ENCODE data around the gene MGST3.
"Not testable (repeated sequence)": the region's sequence is repeated elsewhere in the genome, so short reads cannot be mapped to it uniquely, and the experiment has no call there.

MGST3 gene

DNA sequence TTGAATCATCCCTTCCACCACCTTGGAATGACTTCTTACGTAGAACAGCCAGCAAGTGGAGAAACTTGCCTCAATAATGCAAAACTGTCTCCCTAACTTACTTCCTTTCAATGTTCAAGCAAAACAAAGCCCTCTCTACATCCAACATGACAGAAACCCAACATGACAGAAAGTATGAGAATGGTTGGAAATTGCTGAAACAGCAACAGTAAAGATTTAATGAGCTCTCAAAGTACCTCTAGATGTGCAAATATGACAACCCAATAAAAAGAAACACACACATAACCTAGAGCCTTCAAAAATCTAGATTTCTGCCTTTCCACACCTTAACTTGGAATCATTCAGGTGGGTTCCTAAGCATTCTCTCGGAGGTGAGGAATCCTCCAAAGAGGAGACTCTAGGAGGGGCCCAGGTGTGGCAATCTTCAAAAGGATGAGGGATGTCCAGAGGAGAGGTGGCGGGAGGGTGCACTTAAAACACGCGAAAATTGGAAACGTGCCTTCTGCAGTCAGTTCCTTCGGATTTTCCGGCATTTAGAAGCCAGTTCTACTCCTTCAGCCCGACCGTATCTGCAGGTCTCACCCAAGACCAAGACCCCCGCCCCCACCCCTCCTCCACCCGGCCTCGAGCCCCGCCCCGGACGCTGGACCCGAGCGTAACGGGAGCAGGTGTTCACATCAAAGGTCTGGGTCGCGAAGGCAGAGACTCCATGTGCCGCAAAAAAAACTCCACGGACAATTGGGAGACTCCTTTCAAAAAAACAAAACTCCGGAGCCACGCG is 996 bp upstream of the MGST3 start:
- no peak for DNase-seq

DNA sequence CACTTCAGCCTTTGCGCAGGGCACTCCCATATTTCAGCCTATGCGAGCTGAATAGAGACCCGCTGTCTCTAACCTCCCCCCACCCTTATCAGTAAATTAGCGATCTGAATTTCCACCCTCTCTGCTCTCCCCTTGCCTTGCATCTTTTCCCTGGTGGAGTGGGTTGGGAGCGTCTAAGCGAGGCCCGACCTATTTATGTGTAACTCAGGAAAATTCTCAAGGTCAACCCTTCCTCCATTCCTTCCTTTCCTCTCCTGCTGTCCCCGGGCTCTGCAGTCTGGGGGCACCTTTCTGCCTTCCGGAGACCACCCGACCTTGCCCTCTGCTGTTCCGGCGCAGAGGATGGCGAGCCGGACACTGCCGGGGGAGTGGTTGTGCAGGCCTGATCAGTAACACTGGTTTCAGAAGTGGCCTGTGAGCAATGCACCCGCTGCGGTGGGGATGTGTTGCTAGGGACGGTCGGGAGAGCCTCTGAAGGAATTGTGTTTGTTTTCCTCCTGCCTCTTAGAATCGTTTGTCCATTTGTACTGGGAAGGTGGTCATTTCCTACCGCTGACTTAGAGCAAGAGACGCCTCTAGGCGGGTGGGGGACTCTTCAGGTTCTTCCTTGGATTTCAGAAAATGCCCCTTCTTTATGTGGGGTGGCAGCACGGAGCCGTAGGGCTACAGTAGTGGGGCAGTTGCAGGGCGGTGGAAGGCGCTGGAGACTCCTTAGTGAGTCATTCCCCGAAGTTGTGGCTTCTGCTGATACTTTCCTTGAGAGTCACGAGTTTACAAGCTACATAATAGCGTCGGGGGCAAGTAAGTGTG is 513 bp downstream of the MGST3 start:
- peak; percentile 62 for DNase-seq

DNA sequence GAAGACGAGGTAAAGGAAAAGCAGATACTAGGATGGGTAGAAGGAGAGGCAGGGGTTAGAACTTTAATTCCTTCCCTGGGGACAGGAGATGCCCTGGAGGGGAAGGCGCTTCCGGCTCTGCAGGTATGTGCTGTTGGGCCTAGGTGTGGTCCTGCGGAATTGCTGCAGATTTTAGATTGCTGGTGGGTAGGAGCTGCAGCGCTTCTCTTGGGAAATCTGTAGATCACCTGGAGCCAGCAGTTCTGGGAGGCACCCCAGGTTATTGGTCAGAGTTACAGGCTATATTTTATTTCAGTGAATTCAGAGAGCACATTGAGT is 1.1 kb downstream of the MGST3 start:
- no peak for DNase-seq

DNA sequence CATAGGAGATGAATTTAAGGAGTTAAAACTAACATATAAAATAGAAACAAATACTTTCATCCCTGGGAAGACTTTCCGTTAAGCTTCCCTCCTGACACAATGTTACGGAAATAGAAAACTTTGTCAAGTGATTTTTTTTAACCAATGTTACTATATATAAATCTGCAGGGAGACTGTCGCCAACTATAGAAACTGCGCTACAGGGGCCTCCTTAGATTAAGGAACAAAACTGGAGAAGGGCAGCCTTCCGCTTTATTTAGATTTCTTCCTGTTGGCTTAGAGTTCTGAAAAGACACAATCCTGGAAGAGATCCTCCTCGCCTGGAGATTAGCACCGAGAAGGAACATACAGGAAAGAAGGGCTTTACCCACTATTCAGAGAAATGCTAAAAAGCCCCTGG is 1.5 kb downstream of the MGST3 start:
- DNase-seq = peak; percentile 21

DNA sequence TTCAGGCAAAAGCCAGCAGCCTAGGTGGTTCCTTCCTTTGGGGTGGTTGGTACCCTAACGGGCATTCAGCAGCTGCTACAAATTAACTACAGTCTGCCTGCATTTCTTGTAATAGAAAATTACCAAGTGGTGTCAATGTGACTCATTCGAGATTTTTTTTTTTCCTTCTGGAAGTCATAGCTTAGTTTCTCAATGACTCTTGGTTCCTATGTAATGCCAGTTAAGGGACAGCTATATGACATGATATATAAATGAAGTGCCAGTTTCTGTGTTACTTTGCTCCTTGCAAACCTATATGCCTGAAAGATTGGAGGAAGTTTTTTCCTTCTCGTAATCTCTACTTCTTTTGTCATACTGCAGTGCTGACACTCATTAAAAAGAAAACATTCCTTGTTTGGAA is 2.6 kb downstream of the MGST3 start:
- DNase-seq = no peak

DNA sequence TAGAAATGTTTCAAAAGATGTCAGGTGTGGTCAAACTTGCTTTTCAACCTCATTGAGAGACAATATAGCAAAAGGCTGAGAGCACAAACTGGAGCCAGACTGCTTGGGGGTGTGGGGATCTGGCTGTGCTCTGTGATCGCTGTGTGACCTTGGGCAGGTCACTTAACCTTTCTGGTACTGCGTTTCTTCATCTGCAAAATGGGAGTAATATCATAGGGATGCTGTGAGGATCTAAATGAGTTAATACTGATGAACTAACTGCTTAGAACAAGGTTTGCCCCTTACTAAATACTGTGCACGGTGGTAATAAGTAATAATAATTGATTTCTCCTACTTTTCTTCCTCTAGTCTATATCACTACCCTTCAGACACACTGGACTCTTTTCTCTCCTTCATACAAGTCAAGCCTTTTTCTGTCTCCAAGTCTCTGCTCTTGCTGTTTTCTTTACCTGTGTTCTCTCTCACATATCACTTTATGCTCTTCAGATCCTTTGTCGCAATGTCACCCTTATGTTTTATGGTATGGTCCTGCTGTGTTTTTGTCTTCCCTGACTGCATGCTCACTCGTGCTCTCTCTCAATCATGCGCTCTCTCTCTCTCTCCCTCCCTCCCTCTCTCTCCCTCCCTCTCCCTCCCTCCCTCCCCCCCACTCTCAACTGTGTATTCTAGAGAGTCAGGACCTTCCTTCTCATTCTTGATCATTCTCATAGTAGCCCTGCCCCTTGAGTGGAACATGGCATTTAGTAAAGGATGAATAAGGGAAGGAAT is 3.3 kb downstream of the MGST3 start:
- DNase-seq = no peak

DNA sequence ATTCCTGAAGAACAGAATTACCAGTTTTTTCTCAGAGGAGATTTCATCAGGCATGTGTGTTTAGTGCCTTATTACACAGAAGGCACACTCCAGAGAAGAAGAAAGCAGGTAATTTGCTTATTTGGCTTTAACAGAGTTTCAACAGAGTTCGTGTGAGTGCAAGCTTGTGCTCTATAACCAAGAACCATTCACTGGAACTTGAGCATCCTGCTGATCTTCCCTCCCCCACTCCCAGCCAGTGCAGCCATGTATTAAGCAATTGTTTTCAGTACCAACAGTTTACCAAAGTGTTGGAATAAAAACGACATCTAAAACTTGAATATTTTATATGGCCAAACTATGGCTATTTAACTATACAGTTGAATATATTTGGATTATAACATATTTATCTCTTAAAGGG is 4.3 kb downstream of the MGST3 start:
- DNase-seq = no peak

DNA sequence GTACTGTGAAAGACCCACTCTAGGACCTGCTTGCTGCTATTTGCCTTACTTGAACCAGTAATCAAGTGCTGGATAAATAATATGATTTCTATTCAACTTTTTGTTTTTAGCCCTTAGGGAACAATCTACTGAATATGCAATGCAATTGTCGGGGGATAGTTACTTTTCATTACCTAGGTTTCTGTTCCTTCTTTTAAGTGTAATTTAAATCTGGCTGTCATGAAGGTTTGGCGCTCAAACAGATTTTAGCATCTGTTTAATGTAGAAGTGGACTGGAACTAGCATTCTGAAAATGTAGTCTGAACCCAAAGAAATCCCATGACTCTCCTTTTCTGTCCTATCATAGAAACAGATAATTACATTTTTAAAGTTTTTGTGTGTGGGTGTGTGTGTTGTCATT is 4.8 kb downstream of the MGST3 start:
- no peak for DNase-seq

DNA sequence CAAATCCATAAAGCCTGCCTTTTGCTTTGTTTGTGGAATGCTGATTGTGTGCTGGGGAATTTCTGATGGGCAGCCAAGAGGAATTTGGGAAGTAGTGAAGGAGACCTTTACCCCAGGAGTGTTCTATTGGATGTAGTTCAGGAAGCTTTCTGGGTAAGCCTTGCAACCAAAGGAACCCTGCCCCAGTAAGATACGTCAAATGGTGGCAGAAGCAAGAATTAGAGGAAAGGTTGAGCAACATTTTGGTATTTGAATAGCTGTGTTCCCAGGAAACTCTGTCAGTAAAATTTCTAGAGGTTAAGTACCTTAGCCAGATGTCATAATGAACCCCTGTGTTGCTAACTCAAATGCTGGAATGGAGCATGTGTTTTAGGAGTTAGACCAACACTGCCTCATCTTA is 6.4 kb downstream of the MGST3 start:
- DNase-seq = no peak

DNA sequence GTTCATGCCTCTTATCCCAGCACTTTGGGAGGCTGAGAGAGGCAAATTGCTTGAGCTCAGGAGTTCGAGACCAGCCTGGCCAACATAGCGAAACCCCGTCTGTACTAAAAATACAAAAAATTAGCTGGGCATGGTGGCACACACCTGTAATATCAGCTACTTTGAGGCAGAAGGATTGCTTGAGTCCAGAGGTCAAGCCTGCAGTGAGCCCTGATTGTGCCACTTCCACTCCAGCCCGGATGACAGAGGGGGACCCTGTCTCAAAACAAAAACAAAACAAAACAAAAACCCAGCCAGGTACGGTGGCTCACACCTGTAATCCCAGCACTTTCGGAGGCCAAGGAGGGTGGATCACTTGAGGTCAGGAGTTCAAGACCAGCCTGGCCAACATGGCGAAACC is 7.2 kb downstream of the MGST3 start:
- DNase-seq = not testable (repeated sequence)

DNA sequence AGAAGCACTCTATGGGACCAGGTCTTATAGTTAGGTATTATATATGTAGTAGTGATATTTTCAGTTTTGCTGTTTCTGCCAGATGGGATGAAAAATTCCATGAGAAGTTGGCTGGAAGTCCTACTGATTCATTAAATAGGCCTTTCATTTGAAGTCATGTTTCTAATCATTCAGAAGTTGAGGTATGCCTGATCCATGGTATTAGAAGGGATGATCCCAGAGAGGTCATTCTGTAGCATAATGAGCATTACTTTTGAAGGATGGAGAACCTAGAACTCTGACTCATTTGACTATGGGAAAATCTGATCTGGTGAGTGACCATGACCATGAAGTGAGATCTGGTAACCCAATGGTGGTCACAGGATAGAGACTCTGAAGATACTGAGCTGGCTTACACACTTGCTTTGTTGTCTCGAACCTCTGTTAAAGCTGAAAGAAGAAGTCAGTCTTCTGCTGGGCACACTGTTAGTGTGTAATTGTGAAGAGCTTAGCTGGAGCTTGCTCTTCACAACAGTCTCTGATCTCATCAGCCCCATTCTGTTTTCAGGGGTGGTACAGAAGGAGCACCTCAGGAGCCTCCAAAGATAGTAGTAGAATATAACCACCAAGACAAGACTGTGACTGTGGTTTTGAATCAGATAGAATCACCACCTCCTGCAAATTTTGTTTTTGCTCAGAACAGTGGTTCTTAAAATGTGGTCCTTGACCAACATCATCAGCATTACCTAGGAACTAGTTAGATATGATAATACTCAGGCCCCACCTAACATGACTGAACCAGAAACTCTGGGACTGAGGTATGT is 9.0 kb downstream of the MGST3 start:
- DNase-seq = no peak

DNA sequence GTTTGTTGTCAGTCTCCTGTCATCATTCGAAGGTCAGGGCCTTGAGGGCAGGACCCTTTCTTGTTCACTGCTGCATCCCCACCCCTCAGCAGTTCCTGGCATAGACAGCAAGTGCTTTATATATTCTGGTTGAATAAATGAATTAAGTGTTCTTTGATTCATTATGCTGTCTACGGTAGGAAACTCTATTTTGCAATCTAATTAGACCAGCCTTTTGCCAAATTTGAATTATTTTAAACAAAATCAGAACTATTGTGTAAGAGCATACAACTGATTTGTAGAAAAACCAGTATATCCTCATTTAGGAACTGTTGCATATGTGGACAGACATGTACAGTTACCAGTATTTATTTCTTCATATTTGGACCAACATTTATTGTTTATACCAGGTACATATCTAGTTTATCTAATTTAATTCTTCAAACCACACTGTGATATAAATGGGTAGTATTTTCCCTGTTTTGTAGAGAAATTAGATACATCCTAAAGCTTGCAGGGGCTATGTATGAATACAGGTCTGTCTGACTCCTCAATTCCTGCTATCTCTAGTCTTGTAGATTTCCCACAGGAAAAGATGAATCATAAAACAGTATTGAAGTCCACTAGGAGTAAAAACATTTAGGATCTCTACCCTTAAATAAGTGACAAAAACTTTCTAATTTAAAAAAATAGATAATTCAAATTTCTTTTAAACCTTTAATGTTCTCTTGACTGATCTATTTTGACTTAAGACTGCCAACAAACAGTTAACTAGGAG is 10.4 kb downstream of the MGST3 start:
- no peak for DNase-seq

DNA sequence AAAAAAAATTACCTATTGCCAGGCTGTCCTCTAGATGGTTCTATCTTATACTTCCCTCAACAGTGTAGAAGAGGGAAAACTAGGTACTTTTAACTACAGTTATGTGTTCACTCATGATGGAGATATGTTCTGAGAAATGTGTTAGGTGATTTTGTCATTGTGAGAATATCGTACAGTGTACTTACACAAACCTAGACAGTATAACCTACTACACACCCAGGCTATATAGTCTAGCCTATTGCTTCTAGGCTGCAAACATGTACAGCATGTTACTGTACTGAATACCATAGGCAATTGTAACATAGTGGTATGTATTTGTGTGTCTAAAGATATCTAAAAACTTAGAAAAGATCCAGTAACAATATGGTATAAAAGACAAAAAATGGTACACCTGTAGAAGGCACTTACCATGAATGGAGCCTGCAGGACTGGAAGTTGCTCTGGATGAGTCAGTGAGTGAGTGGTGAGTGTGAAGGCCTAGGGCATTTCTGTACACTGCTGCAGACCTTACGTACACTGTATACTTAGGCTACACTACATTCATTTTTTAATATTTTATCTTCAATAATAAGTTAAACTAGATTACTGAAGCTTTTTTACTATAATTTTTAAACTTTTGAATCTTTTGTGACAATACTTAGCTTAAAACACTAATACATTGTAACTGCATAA is 13.2 kb downstream of the MGST3 start:
- no peak for DNase-seq

DNA sequence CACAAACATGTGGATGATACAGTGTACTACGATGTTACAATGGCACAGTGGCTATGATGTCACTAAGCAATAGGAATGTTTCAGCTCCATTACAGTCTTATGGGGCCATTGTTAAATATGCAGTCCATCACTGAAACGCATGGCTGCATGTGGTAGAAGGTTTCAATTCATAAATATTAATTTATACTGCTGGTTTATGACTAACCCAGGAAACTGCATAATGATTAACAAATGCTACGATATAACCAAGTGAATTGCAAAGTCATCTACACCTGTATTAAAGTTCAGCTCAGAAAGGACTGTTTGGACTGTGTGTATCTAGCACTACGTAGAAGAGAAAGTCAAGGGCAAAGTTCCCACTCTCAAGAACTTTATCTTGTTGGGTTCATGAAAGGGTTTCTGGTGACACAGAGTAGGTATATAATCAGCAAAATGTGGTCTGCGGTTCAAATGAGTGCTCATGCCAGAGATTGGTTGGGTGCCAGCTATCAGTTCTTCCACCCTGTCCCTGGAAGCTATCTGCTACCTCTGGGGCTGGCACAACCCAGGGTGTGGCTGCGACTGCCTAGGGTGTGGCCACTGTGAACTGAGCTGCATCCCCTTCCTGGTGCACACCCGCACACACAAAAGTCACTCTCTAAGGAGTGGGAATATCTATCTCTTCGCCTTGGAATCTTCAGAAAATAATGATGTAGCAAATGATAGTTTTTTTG is 14.8 kb downstream of the MGST3 start:
- peak; percentile 36 for DNase-seq

DNA sequence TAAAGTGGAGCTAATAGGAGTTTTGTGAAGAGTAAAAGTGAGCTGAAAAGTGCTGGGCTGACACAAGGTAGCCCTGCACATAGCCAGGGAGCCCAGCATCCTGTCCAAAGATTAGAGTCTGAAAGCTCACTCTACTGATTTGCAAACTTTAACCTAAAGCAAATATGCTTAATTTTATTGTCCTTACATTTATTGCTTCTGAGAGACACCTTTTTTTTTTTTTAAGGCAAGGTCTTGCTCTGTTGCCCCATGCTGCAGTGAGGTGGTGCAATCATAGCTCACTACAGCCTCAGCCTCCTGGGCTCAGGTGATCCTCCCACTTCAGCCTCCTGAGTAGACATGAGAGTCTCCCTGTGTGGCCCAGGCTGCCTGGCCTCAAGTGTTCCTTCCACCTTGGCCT is 16.5 kb downstream of the MGST3 start:
- DNase-seq = no peak

DNA sequence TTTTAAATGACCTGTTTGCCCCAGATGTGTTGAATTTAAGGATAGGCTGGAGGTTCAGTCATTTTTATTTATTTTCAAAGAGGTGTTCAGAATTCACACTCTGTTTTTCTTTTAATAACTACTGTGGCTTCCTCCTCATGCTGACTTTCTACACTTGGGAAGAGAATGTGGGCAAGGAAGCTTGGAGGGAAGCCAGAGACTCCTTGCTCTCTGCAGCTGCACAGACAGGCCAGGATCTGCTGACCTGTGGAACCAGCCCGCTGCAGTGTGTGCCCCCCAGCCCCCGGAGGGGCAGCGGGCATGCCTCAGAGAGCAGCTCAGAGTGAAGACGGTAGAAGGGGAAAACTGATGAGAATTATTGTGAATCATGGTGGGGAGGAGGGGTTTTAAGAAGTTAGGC is 16.9 kb downstream of the MGST3 start:
- no peak for DNase-seq

DNA sequence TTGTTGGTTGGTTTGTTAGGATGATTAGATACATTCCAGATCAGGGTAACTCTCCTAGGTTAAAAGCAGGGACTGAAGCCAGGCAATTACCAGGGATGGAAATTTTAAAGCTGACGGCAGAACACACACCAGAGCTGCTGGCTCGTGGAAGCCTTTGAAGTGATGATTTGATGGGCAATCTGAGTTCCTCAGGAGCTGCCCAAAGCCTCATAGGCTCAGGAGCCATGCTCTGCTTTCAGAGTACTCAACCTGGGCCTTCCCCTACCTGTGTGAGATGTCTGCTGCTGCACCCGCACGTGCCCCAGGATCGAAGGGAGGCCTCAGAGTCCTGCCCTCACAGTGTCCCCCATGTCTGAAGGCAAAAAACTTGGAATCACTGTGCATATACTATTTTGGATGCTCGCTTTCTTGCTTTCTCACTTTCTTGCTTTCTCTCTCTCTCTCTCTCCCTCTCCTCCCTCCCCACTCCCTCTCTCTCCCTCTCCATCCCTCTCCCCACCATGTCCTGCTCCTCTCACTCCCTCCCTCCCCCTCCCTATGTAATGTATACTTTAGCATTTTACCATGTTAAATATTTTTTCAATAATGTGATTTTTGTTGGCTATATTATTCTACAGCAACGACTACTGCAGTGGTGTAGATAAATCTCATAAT is 18.0 kb downstream of the MGST3 start:
- no peak for DNase-seq

DNA sequence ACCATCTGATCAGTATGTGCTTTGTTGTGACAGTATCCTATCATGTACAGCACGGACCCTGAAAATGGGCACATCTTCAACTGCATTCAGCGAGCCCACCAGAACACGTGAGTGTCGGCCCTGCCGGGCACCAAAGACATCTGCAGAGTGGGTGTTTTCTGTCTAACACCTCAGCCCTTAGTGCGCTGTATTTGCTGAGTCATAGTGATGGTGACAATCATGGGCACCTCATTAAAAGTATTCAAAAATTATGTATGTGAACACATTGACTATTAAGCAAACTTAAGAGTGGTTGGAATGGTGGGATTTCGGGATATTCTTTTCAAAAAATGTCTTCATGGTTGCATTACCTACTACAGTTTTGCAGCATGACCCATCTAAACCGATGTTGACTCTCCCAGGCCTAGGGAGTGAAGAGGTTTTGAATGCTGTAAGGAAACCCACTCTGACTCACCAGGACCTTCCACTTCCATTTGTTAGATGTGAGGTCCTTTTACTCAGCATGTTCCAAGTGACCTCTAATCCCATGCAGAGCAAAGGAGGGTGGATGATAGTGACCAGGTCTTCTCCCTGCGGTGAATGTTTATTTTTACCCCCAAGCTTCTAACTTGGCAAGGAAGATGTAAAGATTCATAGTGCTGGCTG is 20.1 kb downstream of the MGST3 start:
- DNase-seq = no peak

DNA sequence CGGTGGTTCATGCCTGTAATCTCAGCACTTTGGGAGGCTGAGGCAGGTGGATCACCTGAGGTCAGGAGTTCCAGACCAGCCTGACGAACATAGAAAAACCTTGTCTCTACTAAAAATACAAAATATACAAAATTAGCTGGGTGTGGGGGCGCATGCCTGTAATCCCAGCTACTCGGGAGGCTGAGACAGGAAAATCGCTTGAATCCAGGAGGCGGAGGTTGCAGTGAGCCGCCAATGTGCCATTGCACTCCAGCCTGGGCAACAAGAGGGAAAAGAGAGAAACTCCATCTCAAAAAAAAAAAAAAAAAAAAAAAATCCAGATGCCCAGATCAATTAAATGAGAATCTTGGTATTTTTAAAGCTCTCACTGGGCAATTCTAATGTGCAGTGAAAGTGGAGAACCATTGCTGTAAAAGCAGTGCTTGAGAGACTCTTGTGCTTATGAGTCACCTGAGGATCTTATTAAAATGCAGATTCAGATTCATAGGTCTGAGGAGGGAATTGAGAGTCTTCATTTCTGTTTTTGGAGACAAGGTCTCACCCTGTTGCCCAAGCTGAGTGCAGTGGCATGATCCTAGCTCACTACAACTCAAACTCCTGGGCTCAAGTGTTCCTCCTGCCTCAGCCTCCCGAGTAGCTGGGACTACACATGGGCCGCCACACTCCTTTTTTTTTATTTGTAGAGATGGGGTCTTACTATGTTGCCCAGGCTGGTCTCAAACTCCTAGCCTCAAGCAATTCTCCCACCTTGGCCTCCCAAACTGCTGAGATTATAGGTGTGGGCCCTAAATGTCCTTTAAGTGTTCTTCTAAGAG is 27.9 kb downstream of the MGST3 start:
- not testable (repeated sequence) for DNase-seq

All from femur (tissue), 1 donor.